H1 (cell line): Measurements from ENCODE around the gene MTAP. TPM values are rescaled to one million over a fixed set of nuclear protein-coding genes. Genes with fewer than 3 reads are reported as not detected.

Experiments used
- CHD7 ChIP-seq: fragments of 300-600 bp; sonication (generic); IDR thresholded peaks from 2 replicates; pipeline ENCODE4 v1.7.1; 2012; ENCODE audit warnings: low read length, moderate library complexity, mild to moderate bottlenecking, inconsistent platforms; ENCODE audit not compliant: insufficient replicate concordance
- GTF2F1 ChIP-seq: IDR thresholded peaks from 2 replicates; pipeline ENCODE4 v1.6.1; 2012; ENCODE audit warnings: low read depth, low read length, improper control_type of control experiment, borderline replicate concordance
- HDAC6 ChIP-seq: IDR thresholded peaks from one replicate; pipeline ENCODE4 v1.7.1; 2012; ENCODE audit warnings: low read depth, mild to moderate bottlenecking, inconsistent platforms, low read length, moderate library complexity
- RFX5 ChIP-seq: IDR thresholded peaks from 2 replicates; pipeline ENCODE4 v1.6.1; 2011; ENCODE audit warnings: low read depth, low read length, improper control_type of control experiment, borderline replicate concordance
- TBP ChIP-seq: IDR thresholded peaks from 2 replicates; pipeline ENCODE4 v1.6.1; 2011; ENCODE audit warnings: low read depth, low read length, improper control_type of control experiment
- polyA plus RNA-seq, 7 experiments: library from polyadenylated mRNA; depleted of rRNA in 3 of 7; stranded (reverse) in 5 of 7; unstranded in 2 of 7; fragments of >200 nt in 5 of 7; fragments of 200-250 nt in 2 of 7; gene quantifications; 1 replicate in 5 of 7; 2 replicates in 1 of 7; 4 replicates in 1 of 7; pipeline versions ENCODE4 v1.2.1 to v1.2.3, GENCODE V29; 2011 to 2013; ENCODE audit warnings: missing spikeins in 2 of 7, mixed read lengths in 2 of 7
- total RNA-seq: library from RNA; stranded (reverse); fragmentation: NEBNext Ultra II Directional; extraction: Animal tissue kit (Norgen Biotek cat#: 25700); gene quantifications from 2 replicates; pipeline ENCODE4 v1.2.1, GENCODE V29; 2021
- TF ChIP-seq, protein P1 (sequence below): IDR thresholded peaks from 2 replicates; pipeline ENCODE4 v1.6.1; 2011; ENCODE audit warnings: low read depth, mild to moderate bottlenecking, low read length; ENCODE audit not compliant: insufficient read depth

The MTAP gene
- total and polyA plus RNA-seq, 2 of the 8 experiments (the other 6 are each of a cell fraction or from before 2014, with no cell fraction given), result 16.4 to 100 TPM

- TF ChIP-seq CHD7 (no peak), GTF2F1 (no peak), RFX5 (no peak), TBP (no peak), HDAC6 (no peak)
- TF ChIP-seq, protein P1, sequence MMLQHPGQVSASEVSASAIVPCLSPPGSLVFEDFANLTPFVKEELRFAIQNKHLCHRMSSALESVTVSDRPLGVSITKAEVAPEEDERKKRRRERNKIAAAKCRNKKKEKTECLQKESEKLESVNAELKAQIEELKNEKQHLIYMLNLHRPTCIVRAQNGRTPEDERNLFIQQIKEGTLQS, result no peak
Measured at GRCh38 chr9:21815643-21816042, 13.2 kb downstream of the MTAP start (continued).
